Endothelial cell of umbilical vein (primary cell): Measurements from ENCODE around the gene PTGER2. TPM values are rescaled to one million over a fixed set of nuclear protein-coding genes. Genes with fewer than 3 reads are reported as not detected.

Source experiments
- BruUV-seq: library from RNA; stranded (reverse); fragments of 400-500 nt; replicated peaks from 2 replicates; lab custom pipeline; 2021; lab: Mats Ljungman, UMichigan
- CTCF ChIA-PET: fragments of 300-600, 350-600 bp; sonication (Branson Sonifier 250); formaldehyde crosslinking; loops from one replicate; lab custom pipeline; 2021; ENCODE audit warnings: antibody characterized with exemption, inconsistent platforms; lab: Charles Lee
- POLR2A ChIA-PET: fragments of 300-600, 350-600 bp; sonication (Branson Sonifier 250); formaldehyde crosslinking; loops from one replicate; lab custom pipeline; 2021; ENCODE audit warnings: antibody characterized with exemption, inconsistent platforms; lab: Charles Lee
- DNase-seq: peaks from one replicate; pipeline ENCODE4 v3.0.0-alpha.2; 2011; ENCODE audit warnings: low read depth, low spot score
- FAIRE-seq: peaks from 2 replicates; lab custom pipeline; 2011; peaks lifted over from hg19 to GRCh38; lab: Jason Lieb, UNC
- H2AFZ ChIP-seq: 2 replicates; pipeline ENCODE4 v1.6.0; 2012; ENCODE audit warnings: low read depth, low read length, control low read depth, inconsistent platforms
- H3K27ac ChIP-seq: 2 replicates; pipeline ENCODE4 v1.5.1; 2011; ENCODE audit warnings: low read depth, mild to moderate bottlenecking, control low read depth, low read length, moderate library complexity; ENCODE audit not compliant: insufficient read depth
- H3K27me3 ChIP-seq, 2 experiments: 2 replicates each; pipeline versions ENCODE4 v1.6.0 to v1.6.1; 2011; ENCODE audit warnings: low read length in 2 of 2, mixed read lengths in 1 of 2; ENCODE audit not compliant: control insufficient read depth in 2 of 2, insufficient read depth in 2 of 2
- H3K36me3 ChIP-seq, 2 experiments: 2 replicates in 1 of 2; 3 replicates in 1 of 2; pipeline ENCODE4 v1.5.1; 2011; ENCODE audit warnings: low read length in 2 of 2, mild to moderate bottlenecking in 1 of 2, moderate library complexity in 1 of 2; ENCODE audit not compliant: control insufficient read depth in 2 of 2, insufficient read depth in 2 of 2; ENCODE audit errors: extremely low read depth in 1 of 2
- H3K4me1 ChIP-seq: 3 replicates; pipeline ENCODE4 v1.5.1; 2011; ENCODE audit warnings: mild to moderate bottlenecking, low read length; ENCODE audit not compliant: control insufficient read depth, insufficient read depth; ENCODE audit errors: extremely low read depth
- H3K4me2 ChIP-seq: 2 replicates; pipeline ENCODE4 v1.6.1; 2011; ENCODE audit warnings: low read length, control low read depth, mixed read lengths; ENCODE audit not compliant: insufficient read depth
- H3K4me3 ChIP-seq, 3 experiments: fragments of 200-600 bp in 1 of 3; sonication (generic), shearing (Covaris generic) in 1 of 3; replicated peaks in 1 of 3; 2 replicates each; pipeline ENCODE4 v1.5.1; 2011 to 2016; ENCODE audit warnings: control low read depth in 3 of 3, low read length in 3 of 3, mild to moderate bottlenecking in 2 of 3, inconsistent platforms in 1 of 3, low read depth in 1 of 3, moderate library complexity in 1 of 3; ENCODE audit not compliant: insufficient read depth in 1 of 3
- H3K79me2 ChIP-seq: 2 replicates; pipeline ENCODE4 v1.6.0; 2012; ENCODE audit warnings: low read length, inconsistent platforms; ENCODE audit not compliant: control insufficient read depth, insufficient read depth
- H3K9ac ChIP-seq: replicated peaks from 2 replicates; pipeline ENCODE3; 2011; ENCODE audit warnings: low read length, control low read depth; ENCODE audit not compliant: insufficient read depth; ENCODE audit errors: extremely low read depth
- H3K9me1 ChIP-seq: replicated peaks from 3 replicates; pipeline ENCODE4 v1.6.0; 2011; ENCODE audit warnings: mild to moderate bottlenecking, low read length; ENCODE audit not compliant: control insufficient read depth, insufficient read depth; ENCODE audit errors: extremely low read depth
- H3K9me3 ChIP-seq: replicated peaks from 2 replicates; pipeline ENCODE4 v1.5.1; 2012; ENCODE audit warnings: low read length, inconsistent platforms; ENCODE audit not compliant: control insufficient read depth, insufficient read depth
- H4K20me1 ChIP-seq: replicated peaks from 2 replicates; pipeline ENCODE3; 2011; ENCODE audit warnings: mild to moderate bottlenecking, low read length; ENCODE audit not compliant: control insufficient read depth, insufficient read depth; ENCODE audit errors: extremely low read depth
- CTCF ChIP-seq, 2 donors: IDR thresholded peaks; 1 replicate in 1 of 2; 2 replicates in 1 of 2; pipeline ENCODE4 v1.5.1; 2011; ENCODE audit warnings: low read length in 2 of 2, mild to moderate bottlenecking in 2 of 2, moderate library complexity in 2 of 2, control low read depth in 1 of 2, inconsistent platforms in 1 of 2, low read depth in 1 of 2; ENCODE audit not compliant: insufficient read depth in 1 of 2; ENCODE audit errors: extremely low read depth in 1 of 2
- GATA2 ChIP-seq: IDR thresholded peaks from 2 replicates; pipeline ENCODE4 v1.7.0; 2011; ENCODE audit warnings: low read depth, mild to moderate bottlenecking, moderate library complexity, mixed read lengths, low read length; ENCODE audit not compliant: insufficient read length, insufficient read depth
- JUN ChIP-seq: IDR thresholded peaks from 2 replicates; pipeline ENCODE4 v1.6.1; 2011; ENCODE audit warnings: borderline replicate concordance, low read depth; ENCODE audit not compliant: insufficient read length, insufficient read depth
- MYC ChIP-seq: IDR thresholded peaks from one replicate; pipeline ENCODE4 v1.6.1; 2011; ENCODE audit warnings: mild to moderate bottlenecking, low read depth, low read length
- POLR2AphosphoS5 ChIP-seq: IDR thresholded peaks from 2 replicates; pipeline ENCODE4 v1.6.1; 2012; ENCODE audit warnings: low read depth, mild to moderate bottlenecking, control low read depth, low read length, moderate library complexity; ENCODE audit not compliant: insufficient read depth
- dilution Hi-C: fragments of 300-500 bp; cut with MboI; formaldehyde crosslinking; loops from one replicate; pipeline ENCODE4 v1.15.0; 2019; ENCODE audit warnings: low sequenced_read_pairs; ENCODE audit not compliant: extremely low pct_ligation_motif_present
- intact Hi-C: fragments of 100-400 bp; cut with micrococcal nuclease; formaldehyde crosslinking; loops from one replicate; pipeline ENCODE4 v1.10.0; 2022
- polyA plus RNA-seq, 4 experiments: library from polyadenylated mRNA; depleted of rRNA in 3 of 4; stranded (reverse) in 3 of 4; unstranded in 1 of 4; fragments of >200 nt; gene quantifications; 2 replicates each; pipeline versions ENCODE4 v1.2.1 to v1.2.3, GENCODE V29; 2011 to 2012; ENCODE audit warnings: missing spikeins in 1 of 4
- total RNA-seq: library from RNA; stranded (reverse); gene quantifications from 2 replicates; pipeline ENCODE4 v1.2.3, GENCODE V29; 2021

PTGER2 gene
- total and polyA plus RNA-seq, 2 donors (not counting 3 experiments of a cell fraction or from before 2014, with no cell fraction given) = not detected

DNA sequence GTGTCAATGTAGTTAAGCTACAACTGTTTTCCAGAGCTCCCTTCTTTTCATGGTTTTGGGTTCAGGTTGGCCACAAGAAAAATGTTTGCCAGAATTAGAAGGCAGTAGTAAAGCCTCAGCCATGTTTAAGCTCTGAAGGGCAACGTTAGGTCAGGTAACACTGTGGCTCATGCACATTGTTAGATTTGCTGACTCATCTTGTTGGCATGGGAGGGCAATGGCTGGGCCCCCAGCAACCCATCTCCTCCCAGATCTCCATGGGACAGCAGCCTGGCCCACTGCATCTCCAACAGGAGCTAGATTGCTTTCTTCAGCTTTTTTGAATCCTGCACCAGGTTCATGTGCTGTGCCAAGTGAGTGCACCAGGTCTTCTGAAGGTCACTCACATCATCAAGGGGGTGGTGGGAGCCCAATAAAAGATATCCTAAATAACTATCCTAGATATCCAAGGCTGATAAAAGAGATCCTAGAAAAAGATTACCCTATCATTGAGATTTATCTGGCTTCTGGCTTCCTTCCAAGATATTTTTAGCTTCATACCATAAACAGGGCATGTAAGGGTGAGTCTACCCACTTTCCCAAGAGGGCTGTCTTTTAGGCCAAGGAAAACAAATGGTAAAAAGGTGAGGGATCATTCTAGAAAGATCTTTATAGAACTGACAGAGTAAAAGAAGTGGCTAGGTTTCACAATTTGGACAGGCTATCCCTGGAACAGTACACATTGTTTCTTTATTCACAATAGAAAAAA, 28.9 kb downstream of the PTGER2 start:
- no peaks in the 10 kb centered on the region for H3K79me2 ChIP-seq
- H3K9me1 ChIP-seq = no peaks in the 10 kb centered on the region
- H3K9ac ChIP-seq = no peak overlapping the region
- intact Hi-C loops (loop anchor here (1.0 kb wide), 1 partner anchor 13 kb away; no protein-coding TSS in a partner anchor), dilution Hi-C loops (no loop called here)
- H2AFZ ChIP-seq = no peak overlapping the region
- peaks cover 0 to 5% of the 10 kb centered on the region in 2 experiments for H3K27me3 ChIP-seq
- H3K4me2 ChIP-seq = no peak overlapping the region
- TF ChIP-seq POLR2AphosphoS5 = no peak
- no peak for TF ChIP-seq CTCF (IDR thresholded peaks at IDR 0.05; ENCODE audit: extremely low read depth in 1 of 2, insufficient read depth in 1 of 2, low read depth in 1 of 2, low read length in 2 of 2)
- TF ChIP-seq GATA2 = no peak
- TF ChIP-seq JUN = no peak
- no peak for TF ChIP-seq MYC
- FAIRE-seq (no peak), DNase-seq (no peak)
- POLR2A ChIA-PET = no interaction called here
- CTCF ChIA-PET = no interaction called here
- H4K20me1 ChIP-seq = no peaks in the 10 kb centered on the region
- BruUV-seq = no TSS peak
- no peaks in the 10 kb centered on the region for H3K36me3 ChIP-seq
- H3K9me3 ChIP-seq = no peaks in the 10 kb centered on the region
- H3K4me3 ChIP-seq = no peak overlapping the region
- H3K4me1 ChIP-seq = peaks cover 3% of the 10 kb centered on the region
- no peak overlapping the region for H3K27ac ChIP-seq
